Omental fat pad (tissue), 4 donors: ENCODE measurements around the gene REXO1. TPM values are rescaled to one million over a fixed set of nuclear protein-coding genes. Genes with fewer than 3 reads are reported as not detected.
"Not testable (repeated sequence)": the region's sequence is repeated elsewhere in the genome, so short reads cannot be mapped to it uniquely, and the experiment has no call there.

Experiments used
- ATAC-seq: fragments of 150-250 bp; one replicate; pipeline ENCODE4 v1.9.1; 2016; ENCODE audit warnings: mild to moderate bottlenecking, moderate library complexity; ENCODE audit not compliant: low FRiP score
- DNase-seq: peaks from one replicate; pipeline ENCODE4 v3.0.0-alpha.2; 2019; ENCODE audit warnings: low spot score
- total RNA-seq, 4 donors: library from RNA; depleted of rRNA; stranded (reverse); fragments of >200 nt; gene quantifications; one replicate each; pipeline ENCODE4 v1.1.0, GENCODE V29; 2016
- TF ChIP-seq, protein P1 (sequence below), 3 donors: fragments of 450-650 bp; IDR thresholded peaks; one replicate each; pipeline ENCODE4 v1.5.1; 2016 to 2017; ENCODE audit warnings: antibody characterized with exemption in 3 of 3, mild to moderate bottlenecking in 3 of 3, moderate library complexity in 2 of 3

The REXO1 gene, protein sequence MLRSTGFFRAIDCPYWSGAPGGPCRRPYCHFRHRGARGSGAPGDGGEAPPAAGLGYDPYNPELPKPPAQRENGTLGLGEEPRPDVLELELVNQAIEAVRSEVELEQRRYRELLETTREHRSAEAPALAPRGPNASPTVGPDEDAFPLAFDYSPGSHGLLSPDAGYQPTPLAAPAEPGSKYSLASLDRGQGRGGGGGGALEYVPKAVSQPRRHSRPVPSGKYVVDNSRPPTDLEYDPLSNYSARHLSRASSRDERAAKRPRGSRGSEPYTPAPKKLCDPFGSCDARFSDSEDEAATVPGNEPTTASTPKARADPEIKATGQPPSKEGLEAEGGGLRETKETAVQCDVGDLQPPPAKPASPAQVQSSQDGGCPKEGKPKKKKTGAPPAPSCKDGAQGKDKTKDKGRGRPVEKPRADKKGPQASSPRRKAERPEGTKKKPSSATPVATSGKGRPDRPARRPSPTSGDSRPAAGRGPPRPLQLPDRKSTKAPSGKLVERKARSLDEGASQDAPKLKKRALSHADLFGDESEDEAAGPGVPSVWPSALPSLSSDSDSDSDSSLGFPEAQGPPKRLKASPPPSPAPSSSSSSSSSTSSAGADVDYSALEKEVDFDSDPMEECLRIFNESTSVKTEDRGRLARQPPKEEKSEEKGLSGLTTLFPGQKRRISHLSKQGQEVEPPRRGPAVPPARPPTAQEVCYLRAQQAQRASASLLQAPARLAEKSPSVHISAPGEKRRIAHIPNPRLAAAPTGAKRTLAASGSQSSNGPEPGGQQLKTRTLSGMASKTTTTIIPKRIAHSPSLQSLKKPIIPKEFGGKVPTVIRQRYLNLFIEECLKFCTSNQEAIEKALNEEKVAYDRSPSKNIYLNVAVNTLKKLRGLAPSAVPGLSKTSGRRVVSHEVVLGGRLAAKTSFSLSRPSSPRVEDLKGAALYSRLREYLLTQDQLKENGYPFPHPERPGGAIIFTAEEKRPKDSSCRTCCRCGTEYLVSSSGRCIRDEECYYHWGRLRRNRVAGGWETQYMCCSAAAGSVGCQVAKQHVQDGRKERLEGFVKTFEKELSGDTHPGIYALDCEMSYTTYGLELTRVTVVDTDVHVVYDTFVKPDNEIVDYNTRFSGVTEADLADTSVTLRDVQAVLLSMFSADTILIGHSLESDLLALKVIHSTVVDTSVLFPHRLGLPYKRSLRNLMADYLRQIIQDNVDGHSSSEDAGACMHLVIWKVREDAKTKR
- 10 to 100 TPM; 17.0 to 31.3 (median 19.6) TPM for total RNA-seq

DNA sequence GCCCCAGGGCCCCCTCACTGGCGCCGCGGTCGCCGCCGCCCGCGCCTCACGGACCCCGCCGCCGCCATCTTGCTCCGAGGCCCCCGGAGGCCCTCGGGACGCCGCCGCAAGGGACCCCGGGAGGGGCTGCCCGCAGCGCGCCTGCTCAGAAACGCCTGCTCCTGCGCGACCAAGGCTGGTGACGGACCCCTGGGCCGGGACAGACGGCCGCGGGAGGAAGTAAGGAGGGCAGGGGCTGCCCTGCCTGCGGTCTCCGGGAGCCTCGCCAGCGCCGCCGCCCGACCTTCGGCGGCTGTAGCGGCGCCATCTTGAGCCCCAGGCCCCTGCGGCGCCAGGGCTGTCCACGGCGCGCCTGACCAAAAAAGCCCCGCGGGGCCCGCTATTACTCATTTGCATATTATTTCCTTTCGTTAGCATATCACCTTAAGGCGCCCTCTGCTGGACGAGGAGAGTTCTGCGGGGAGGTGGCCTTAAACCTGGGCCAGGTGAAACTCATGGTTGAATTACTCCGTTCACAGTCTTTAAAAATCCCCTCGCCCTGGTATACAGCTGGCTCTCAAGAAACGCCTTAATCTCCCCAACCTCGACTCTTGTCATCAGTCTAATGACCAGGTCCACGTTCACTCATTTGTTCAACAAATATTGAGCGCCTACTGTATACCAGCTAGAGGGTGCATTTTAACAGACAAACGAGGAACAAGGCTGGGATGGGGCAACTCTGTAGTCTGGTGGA, at the start of gene REXO1:
REXO1 (minus strand) TSS at position 85 of the 733 bp plus-strand sequence. CDS start 125 bp downstream, outside the sequence.
- ATAC-seq (peak; percentile 68), DNase-seq (peak; percentile 97)
- TF ChIP-seq, protein P1, sequence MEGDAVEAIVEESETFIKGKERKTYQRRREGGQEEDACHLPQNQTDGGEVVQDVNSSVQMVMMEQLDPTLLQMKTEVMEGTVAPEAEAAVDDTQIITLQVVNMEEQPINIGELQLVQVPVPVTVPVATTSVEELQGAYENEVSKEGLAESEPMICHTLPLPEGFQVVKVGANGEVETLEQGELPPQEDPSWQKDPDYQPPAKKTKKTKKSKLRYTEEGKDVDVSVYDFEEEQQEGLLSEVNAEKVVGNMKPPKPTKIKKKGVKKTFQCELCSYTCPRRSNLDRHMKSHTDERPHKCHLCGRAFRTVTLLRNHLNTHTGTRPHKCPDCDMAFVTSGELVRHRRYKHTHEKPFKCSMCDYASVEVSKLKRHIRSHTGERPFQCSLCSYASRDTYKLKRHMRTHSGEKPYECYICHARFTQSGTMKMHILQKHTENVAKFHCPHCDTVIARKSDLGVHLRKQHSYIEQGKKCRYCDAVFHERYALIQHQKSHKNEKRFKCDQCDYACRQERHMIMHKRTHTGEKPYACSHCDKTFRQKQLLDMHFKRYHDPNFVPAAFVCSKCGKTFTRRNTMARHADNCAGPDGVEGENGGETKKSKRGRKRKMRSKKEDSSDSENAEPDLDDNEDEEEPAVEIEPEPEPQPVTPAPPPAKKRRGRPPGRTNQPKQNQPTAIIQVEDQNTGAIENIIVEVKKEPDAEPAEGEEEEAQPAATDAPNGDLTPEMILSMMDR (IDR thresholded peaks at IDR 0.05) = peak in 1 of 3 donors; percentile 76

DNA sequence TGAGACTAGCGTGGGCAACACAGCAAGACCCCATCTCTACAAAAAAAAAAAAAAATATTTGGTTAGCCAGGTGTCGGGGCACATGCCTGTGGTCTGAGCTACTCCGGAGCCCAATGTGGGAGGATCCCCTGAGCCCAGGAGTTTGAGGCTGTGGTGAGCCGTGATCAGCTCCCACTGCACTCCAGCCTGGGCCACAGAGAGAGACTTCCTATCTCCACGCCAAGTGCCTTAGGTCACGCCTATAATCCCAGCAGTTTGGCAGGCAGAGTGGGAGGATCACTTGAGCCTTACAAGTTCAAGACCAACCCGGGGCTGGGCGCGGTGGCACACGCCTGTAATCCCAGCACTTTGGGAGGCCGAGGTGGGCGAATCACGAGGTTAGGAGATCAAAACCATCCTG, 48.2 kb upstream of the REXO1 start:
- DNase-seq (no peak), ATAC-seq (no peak)
- TF ChIP-seq, protein P1 (IDR thresholded peaks at IDR 0.05) = no peak

DNA sequence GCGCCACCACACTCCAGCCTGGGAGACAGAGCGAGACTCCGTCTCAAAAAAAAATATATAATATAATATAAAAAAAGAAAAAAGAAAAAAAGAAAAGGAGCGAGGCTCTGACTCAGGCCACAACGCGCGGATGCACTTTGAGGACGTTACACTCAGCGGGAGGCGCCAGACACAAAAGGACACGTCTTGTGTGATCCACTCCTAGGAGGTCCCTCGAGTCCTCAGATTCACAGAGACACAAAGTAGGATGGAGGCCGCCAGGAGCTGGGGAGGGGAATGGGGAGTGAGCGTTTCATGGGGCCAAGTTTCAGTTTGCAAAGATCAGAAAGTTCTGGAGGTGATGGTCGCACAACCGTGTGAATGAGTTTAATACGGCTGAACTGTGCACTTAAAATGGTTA, 45.5 kb upstream of the REXO1 start:
- TF ChIP-seq, protein P1 (IDR thresholded peaks at IDR 0.05) = no peak
- DNase-seq (no peak), ATAC-seq (no peak)

DNA sequence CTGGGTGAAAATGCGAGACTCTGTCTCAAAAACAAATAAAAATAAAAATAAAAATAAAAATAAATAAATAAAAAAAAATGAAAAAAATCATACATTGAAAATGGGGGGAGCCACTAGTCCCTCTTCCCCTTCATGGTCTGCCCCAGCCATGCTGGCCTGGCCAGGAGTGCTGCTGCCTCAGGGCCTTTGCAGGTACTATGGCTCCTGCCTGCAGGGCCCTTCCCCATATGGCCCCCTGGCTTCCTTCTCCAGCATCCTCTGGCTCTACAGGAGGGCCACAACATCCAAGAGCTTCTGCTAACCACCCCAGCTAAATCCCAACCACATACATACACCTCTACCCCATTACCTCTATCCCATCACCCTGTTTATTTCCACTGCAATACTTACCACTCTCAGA, 41.6 kb upstream of the REXO1 start:
- TF ChIP-seq, protein P1 (IDR thresholded peaks at IDR 0.05) = no peak
- ATAC-seq = no peak
- DNase-seq = no peak

DNA sequence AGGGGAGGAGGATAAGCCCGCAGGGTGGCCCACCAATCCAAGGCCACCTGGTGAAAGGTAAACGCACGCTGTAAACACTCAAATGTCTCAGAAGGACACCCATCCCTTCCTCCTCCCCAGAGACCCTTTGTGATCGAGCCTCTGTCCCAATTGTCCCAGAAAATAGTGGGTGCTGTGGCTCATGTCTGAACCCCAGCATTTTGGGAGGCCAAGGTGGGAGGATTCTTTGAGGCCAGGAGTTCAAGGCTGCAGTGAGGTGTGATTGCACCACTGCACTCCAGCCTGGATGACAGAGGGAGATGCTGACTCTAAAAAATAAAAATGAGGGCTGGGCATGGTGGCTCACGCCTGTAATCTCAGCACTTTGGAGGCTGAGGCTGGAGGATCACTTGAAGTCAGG, 40.1 kb upstream of the REXO1 start:
- TF ChIP-seq, protein P1 (IDR thresholded peaks at IDR 0.05) = no peak

DNA sequence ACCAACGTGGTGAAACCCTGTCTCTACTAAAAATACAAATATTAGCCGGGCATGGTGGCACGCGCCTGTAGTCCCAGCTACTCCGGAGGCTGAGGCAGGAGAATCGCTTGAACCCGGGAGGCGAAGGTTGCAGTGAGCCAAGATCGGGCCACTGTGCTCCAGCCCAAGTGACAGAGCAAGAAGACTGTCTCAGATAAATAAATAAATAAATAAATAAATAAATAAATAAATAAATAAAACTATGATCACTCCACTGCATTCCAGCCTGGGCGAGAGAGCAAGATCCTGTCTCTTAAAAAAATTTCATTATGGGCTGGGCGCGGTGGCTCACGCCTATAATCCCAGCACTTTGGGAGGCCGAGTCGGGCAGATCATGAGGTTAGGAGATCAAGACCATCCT, 38.1 kb upstream of the REXO1 start:
- ATAC-seq, DNase-seq: not testable (repeated sequence)

More for the DNA sequence above, 40.1 kb upstream of the REXO1 start:
- no peak for DNase-seq
- no peak for ATAC-seq

DNA sequence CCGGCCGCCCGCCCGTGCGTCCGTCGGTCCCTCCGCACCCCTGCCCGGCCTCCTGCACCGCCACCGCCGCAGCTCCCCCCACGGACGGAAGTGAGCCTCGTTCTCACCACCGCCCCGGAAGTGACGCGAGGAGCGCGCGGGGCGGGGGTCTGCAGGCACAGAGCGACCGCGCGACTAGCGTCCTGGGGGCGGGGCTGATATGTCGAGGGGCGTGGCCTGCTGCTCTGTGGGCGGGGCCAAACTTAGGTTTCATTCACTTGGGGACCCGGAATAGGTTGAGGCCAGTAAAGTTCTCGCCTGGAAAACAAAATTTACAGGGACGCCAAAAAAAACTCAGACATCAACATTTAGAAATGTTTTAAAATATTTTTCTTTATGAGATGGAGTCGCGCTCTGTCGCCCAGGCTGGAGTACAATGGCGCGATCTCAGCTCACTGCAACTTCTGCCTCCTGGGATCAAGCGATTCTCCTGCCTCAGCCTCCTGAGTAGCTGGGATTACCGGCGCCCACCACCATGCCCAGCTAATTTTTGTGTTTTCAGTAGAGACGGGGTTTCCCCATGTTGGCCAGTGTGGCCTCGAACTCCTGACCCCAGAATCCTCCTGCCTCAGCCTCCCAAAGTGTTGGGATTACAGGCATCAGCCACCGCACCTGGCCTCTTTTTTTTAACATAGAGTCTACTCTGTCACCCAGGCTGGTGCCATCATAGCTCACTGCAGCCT, 37.3 kb upstream of the REXO1 start, which contains the start of gene ABHD17A:
ABHD17A (minus strand) TSS at position 99 of the 722 bp plus-strand sequence. CDS start 3,930 bp downstream, outside the sequence.
- ATAC-seq (peak; percentile 94), DNase-seq (peak; percentile 92)
